ENCODE results near the gene DOK3. TPM values are rescaled to one million over a fixed set of nuclear protein-coding genes. Genes with fewer than 3 reads are reported as not detected.

The DOK3 gene
- total RNA-seq, 1 donor = 0.99 TPM

GRCh38 chr5:177545487-177546257 is 36.0 kb upstream of the DOK3 start:
- DNase-seq (ENCODE audit: low read depth) = peak; percentile 97
- TF ChIP-seq, protein P1, sequence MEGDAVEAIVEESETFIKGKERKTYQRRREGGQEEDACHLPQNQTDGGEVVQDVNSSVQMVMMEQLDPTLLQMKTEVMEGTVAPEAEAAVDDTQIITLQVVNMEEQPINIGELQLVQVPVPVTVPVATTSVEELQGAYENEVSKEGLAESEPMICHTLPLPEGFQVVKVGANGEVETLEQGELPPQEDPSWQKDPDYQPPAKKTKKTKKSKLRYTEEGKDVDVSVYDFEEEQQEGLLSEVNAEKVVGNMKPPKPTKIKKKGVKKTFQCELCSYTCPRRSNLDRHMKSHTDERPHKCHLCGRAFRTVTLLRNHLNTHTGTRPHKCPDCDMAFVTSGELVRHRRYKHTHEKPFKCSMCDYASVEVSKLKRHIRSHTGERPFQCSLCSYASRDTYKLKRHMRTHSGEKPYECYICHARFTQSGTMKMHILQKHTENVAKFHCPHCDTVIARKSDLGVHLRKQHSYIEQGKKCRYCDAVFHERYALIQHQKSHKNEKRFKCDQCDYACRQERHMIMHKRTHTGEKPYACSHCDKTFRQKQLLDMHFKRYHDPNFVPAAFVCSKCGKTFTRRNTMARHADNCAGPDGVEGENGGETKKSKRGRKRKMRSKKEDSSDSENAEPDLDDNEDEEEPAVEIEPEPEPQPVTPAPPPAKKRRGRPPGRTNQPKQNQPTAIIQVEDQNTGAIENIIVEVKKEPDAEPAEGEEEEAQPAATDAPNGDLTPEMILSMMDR (IDR thresholded peaks at IDR 0.05; ENCODE audit: insufficient read depth, low read length) = no peak
- H3K4me3 ChIP-seq (ENCODE audit: low read depth, low read length) = no peak overlapping the region

DNA sequence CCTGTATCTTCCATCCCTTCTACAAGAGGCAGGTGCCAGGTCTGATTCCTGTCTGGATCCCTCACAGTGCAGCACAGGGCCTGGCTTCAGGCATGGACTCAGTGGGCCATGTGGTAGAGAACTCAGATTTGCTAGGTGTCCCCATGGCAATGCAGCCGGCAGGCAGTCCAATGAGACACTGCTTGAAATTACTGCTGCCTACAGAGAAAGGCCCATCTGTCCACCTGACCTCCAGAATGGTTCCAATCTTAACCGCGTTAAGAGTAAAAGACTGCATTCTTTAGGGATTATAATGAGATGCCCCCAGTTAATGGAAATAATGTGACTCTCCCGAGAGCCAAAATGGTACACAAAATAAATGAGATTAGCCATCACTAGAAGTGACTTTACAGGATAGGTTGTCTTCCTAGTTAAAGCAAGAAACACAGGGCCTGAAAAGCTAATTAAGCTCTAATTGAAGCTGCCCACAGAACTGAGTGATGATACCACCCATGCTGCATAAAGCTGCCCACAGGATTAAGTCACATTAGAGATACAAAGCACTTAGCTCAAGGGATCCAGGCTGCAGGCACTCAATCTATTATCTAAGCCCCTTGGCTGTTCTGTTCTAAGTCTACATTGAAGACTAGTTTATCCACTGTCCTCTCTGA is 33.3 kb upstream of the DOK3 start:
- no peak overlapping the region for H3K4me3 ChIP-seq (ENCODE audit: low read depth, low read length)
- no peak for DNase-seq (ENCODE audit: low read depth)
- TF ChIP-seq, protein P1 (IDR thresholded peaks at IDR 0.05; ENCODE audit: insufficient read depth, low read length) = no peak

DNA sequence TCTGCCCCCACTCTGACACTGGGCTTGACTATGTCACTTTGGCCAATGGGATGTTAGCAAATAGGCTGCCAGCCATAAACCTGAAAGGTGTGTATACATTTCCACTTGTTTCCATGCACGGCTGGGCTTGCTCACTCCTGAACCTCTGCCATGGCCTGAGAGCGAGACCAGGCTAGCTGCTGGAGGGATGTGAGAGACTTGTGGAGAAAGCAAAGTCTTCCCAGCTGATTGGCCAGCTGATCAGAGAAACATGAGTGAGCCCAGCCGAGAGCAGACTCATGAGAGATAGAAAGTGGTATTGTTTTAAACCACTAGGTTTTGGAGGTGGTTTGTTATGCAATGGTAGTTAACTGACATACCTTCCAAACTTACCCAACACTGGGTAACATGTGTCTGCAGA is 30.8 kb upstream of the DOK3 start:
- no peak for DNase-seq (ENCODE audit: low read depth)
- H3K4me3 ChIP-seq (ENCODE audit: low read depth, low read length) = no peak overlapping the region
- TF ChIP-seq, protein P1 (IDR thresholded peaks at IDR 0.05; ENCODE audit: insufficient read depth, low read length) = no peak

DNA sequence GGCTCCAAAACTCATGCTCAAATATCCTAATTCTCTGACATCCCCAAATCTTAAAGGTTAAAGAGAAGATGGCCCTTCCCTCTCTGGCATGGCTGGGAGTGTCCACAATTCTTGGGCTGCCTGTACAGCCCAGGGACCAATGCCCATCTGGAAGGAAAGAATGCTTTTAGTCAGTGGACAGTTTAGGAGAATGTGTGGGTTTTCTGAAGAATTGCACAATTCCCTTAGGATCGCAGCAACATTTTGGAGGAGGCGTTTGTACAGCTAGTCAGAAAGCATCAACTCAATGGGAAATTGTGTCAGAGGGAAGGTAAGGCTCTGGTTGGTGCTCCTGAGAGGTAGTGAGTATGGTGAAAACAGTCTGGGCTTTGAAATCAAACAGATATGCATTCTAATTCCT is 29.8 kb upstream of the DOK3 start:
- TF ChIP-seq, protein P1 (IDR thresholded peaks at IDR 0.05; ENCODE audit: insufficient read depth, low read length) = no peak
- DNase-seq (ENCODE audit: low read depth) = peak; percentile 92

DNA sequence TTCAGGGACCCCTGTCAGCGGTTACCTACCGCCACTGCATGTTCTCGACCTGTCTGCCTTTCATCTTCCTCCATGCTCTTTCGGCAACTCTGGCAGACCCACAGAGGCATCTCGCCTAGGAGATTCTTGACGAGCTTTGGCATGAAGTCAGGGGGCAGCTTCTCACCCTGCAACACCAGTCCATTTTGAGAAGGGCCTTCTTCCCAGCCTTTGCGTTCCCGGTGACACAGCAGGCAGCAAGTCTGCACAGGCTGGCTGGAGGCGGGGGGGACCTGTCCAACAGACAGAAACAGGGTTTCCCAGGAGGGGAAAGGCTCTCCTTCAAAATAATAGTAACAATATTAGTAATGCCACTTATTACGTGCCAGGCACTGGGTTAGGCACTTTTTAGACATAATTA is 29.2 kb upstream of the DOK3 start:
- TF ChIP-seq, protein P1 (IDR thresholded peaks at IDR 0.05; ENCODE audit: insufficient read depth, low read length) = no peak
- no peak for DNase-seq (ENCODE audit: low read depth)
- no peak overlapping the region for H3K4me3 ChIP-seq (ENCODE audit: low read depth, low read length)

More for the DNA sequence above, 29.8 kb upstream of the DOK3 start:
- no peak overlapping the region for H3K4me3 ChIP-seq (ENCODE audit: low read depth, low read length)

DNA sequence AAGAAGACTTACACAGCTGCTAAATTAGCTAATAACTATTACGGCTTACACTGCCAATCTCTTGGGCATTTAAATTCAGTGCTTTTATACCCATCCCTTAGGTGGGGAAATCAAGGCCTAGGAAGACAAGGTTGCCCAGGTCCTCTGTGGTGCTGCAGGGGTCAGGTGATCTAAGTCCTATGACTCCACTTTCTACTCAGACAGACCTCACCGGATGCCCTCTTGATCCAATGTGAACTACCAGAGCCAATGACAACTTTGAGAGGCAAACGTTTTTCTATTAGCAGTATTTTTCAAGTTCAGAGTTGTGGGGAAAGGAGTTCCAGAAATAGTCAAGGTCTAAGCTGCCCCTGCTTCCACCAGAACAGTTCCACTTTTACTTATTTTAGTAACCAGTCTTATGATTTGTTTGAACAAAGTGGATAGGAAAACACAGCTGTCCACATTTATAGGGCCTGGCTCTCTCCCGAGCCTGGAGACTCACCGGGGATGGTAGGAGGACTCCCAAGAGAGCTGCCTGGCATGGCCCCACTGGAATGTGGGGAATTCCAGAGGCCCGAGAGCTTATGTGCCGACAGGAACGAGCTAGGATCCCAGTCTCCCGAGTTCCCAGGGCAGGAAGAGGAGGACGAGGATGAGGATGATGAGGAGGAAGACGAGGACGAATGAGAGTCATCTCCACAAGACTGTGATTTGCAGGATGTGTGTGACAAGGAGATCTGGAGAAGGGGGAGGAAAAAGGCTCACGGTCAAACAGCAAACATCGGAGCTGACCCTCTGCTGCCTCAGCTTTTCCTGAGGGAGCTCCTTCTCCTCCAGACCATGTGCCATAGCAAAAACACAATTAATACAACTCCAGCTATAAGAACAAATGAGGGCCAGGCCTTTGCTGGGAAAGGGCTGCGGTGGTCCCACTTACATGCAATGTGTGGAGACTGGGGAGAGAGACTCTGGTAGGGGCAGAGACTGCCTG is 28.0 kb upstream of the DOK3 start:
- DNase-seq (ENCODE audit: low read depth) = peak; percentile 94
- TF ChIP-seq, protein P1 (IDR thresholded peaks at IDR 0.05; ENCODE audit: insufficient read depth, low read length) = no peak
- no peak overlapping the region for H3K4me3 ChIP-seq (ENCODE audit: low read depth, low read length)
